Activated CD8-positive, alpha-beta memory T cell treated with anti-CD3 and anti-CD28 coated beads for 24 hours (primary cell): ENCODE measurements around the gene NF1.
"Not testable (repeated sequence)": the region's sequence is repeated elsewhere in the genome, so short reads cannot be mapped to it uniquely, and the experiment has no call there.

Experiments used
- DNase-seq: peaks from one replicate; pipeline ENCODE4 v3.0.0-alpha.2; 2020

NF1 gene

GRCh38 chr17:31094600-31095235, at the start of gene NF1:
Gene NF1 (plus strand): TSS chr17:31094977. CDS start chr17:31095310, 333 bp downstream.
- DNase-seq, result peak; percentile 92

- DNase-seq, result not testable (repeated sequence)
Measured at GRCh38 chr17:31046856-31047425, 47.8 kb upstream of the NF1 start.

GRCh38 chr17:31048142-31048541, 46.6 kb upstream of the NF1 start:
- no peak for DNase-seq

- no peak for DNase-seq
Measured at GRCh38 chr17:31048780-31049179, 46.0 kb upstream of the NF1 start.

GRCh38 chr17:31050948-31051347, 43.8 kb upstream of the NF1 start:
- DNase-seq, result no peak

GRCh38 chr17:31051506-31051905, 43.3 kb upstream of the NF1 start:
- no peak for DNase-seq

- DNase-seq, result no peak
Measured at GRCh38 chr17:31052187-31052889, 42.4 kb upstream of the NF1 start.

- no peak for DNase-seq
Measured at GRCh38 chr17:31053071-31053470, 41.7 kb upstream of the NF1 start.

GRCh38 chr17:31054761-31055160, 40.0 kb upstream of the NF1 start:
- DNase-seq, result no peak

- DNase-seq, result no peak
Measured at GRCh38 chr17:31058976-31059375, 35.8 kb upstream of the NF1 start.

GRCh38 chr17:31060791-31061550, 33.8 kb upstream of the NF1 start:
- no peak for DNase-seq

GRCh38 chr17:31061678-31062077, 33.1 kb upstream of the NF1 start:
- no peak for DNase-seq

GRCh38 chr17:31062346-31062745, 32.4 kb upstream of the NF1 start:
- no peak for DNase-seq

GRCh38 chr17:31064707-31065106, 30.1 kb upstream of the NF1 start:
- no peak for DNase-seq

GRCh38 chr17:31067691-31068184, 27.0 kb upstream of the NF1 start:
- no peak for DNase-seq

- peak; percentile 64 for DNase-seq
Measured at GRCh38 chr17:31068291-31068690, 26.5 kb upstream of the NF1 start.

- no peak for DNase-seq
Measured at GRCh38 chr17:31072186-31072585, 22.6 kb upstream of the NF1 start.

- DNase-seq, result no peak
Measured at GRCh38 chr17:31073411-31073810, 21.4 kb upstream of the NF1 start.

- DNase-seq, result no peak
Measured at GRCh38 chr17:31074772-31075555, 19.8 kb upstream of the NF1 start.

GRCh38 chr17:31078290-31078689, 16.5 kb upstream of the NF1 start:
- no peak for DNase-seq

GRCh38 chr17:31079731-31080130, 15.0 kb upstream of the NF1 start:
- no peak for DNase-seq

GRCh38 chr17:31085563-31085962, 9.2 kb upstream of the NF1 start:
- no peak for DNase-seq

- DNase-seq, result no peak
Measured at GRCh38 chr17:31089471-31089870, 5.3 kb upstream of the NF1 start.
